A549 (cell line): Measurements from ENCODE around the gene LIMD2.

Source experiments
- HOXA7 ChIP-seq: fragments of 250-450 bp; sonication (Bioruptor Pico); IDR thresholded peaks from 2 replicates; pipeline ENCODE4 v1.5.0; 2020; ENCODE audit warnings: mild to moderate bottlenecking, moderate library complexity
- MAZ ChIP-seq: fragments of 150-350 bp; IDR thresholded peaks from 2 replicates; pipeline ENCODE4 v1.6.1; 2014; ENCODE audit warnings: antibody characterized with exemption, low read depth, low read length, borderline replicate concordance
- MYC ChIP-seq: IDR thresholded peaks from 2 replicates; pipeline ENCODE4 v1.6.1; 2012; ENCODE audit warnings: mild to moderate bottlenecking, inconsistent platforms, low read length, improper control_type of control experiment, borderline replicate concordance
- POLR2A ChIP-seq: IDR thresholded peaks from 2 replicates; pipeline ENCODE4 v1.6.1; 2012; ENCODE audit warnings: mild to moderate bottlenecking, low read length
- TF ChIP-seq, protein P1 (sequence below): fragments of 150-350 bp; IDR thresholded peaks from 2 replicates; pipeline ENCODE4 v1.6.1; 2014; ENCODE audit warnings: low read depth, mild to moderate bottlenecking, low read length
- TF ChIP-seq, protein P2 (sequence below): fragments of >200 bp; sonication (Bioruptor Twin); formaldehyde crosslinking; IDR thresholded peaks from 3 replicates; pipeline ENCODE4 v1.5.1; 2016

DNA sequence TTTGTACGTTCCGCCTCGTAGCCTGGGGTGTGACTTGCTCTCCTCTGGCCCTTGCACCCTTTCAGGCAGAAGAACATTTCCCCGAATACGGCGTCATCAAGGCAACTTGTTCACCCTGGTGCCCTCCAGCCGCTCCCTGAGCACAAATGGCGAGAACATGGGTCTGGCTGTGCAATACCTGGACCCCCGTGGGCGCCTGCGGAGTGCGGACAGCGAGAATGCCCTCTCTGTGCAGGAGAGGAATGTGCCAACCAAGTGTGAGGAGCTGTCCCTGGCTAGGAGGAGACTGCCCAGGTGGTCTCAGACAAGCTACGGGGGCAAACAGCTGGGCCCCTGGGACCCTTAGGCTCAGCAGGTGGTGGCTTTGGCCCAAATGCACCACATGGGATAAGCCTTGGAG, 10.4 kb downstream of the LIMD2 start:
- TF ChIP-seq, protein P1, sequence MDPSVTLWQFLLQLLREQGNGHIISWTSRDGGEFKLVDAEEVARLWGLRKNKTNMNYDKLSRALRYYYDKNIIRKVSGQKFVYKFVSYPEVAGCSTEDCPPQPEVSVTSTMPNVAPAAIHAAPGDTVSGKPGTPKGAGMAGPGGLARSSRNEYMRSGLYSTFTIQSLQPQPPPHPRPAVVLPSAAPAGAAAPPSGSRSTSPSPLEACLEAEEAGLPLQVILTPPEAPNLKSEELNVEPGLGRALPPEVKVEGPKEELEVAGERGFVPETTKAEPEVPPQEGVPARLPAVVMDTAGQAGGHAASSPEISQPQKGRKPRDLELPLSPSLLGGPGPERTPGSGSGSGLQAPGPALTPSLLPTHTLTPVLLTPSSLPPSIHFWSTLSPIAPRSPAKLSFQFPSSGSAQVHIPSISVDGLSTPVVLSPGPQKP, result no peak
- no peak for TF ChIP-seq MYC
- TF ChIP-seq, protein P2, sequence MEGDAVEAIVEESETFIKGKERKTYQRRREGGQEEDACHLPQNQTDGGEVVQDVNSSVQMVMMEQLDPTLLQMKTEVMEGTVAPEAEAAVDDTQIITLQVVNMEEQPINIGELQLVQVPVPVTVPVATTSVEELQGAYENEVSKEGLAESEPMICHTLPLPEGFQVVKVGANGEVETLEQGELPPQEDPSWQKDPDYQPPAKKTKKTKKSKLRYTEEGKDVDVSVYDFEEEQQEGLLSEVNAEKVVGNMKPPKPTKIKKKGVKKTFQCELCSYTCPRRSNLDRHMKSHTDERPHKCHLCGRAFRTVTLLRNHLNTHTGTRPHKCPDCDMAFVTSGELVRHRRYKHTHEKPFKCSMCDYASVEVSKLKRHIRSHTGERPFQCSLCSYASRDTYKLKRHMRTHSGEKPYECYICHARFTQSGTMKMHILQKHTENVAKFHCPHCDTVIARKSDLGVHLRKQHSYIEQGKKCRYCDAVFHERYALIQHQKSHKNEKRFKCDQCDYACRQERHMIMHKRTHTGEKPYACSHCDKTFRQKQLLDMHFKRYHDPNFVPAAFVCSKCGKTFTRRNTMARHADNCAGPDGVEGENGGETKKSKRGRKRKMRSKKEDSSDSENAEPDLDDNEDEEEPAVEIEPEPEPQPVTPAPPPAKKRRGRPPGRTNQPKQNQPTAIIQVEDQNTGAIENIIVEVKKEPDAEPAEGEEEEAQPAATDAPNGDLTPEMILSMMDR, result no peak
- TF ChIP-seq HOXA7 (CRISPR knock-in tag), result no peak
- TF ChIP-seq POLR2A, result no peak
- no peak for TF ChIP-seq MAZ
